ENCODE results near the gene MYH16.
"Not testable (repeated sequence)": the region's sequence is repeated elsewhere in the genome, so short reads cannot be mapped to it uniquely, and the experiment has no call there.

The MYH16 gene

GRCh38 chr7:99272476-99273045 is at the start of gene MYH16:
TSS of gene MYH16 (plus strand) at chr7:99272839.
- CTCF ChIA-PET, result interaction anchor here (0.7 kb wide), 1 partner anchor 48 kb away, joined by 3 read pairs; no protein-coding TSS in a partner anchor
- DNase-seq (ENCODE audit: low spot score), result peak; percentile 21
- no peak for TF ChIP-seq CTCF (conservative IDR thresholded peaks at IDR 0.05; ENCODE audit: low read depth)
- POLR2A ChIA-PET (ENCODE audit: low non-redundant PET), result interaction anchor here (0.7 kb wide), 1 partner anchor 20 kb away, joined by 4 read pairs; no protein-coding TSS in a partner anchor
- H3K27ac ChIP-seq, result peak within 1 kb of the TSS; percentile 95

- DNase-seq (ENCODE audit: low spot score), result peak; percentile 94
- CTCF ChIA-PET, result interaction anchor here (0.6 kb wide), 1 partner anchor 48 kb away, joined by 3 read pairs; no protein-coding TSS in a partner anchor
- H3K27ac ChIP-seq, result peak overlapping the region; percentile 85
- POLR2A ChIA-PET (ENCODE audit: low non-redundant PET), result not testable (repeated sequence)
These were observed 48.3 kb upstream of the MYH16 start for GRCh38 chr7:99224263-99224898.

- POLR2A ChIA-PET (ENCODE audit: low non-redundant PET), result no interaction called here
- DNase-seq (ENCODE audit: low spot score), result no peak
- CTCF ChIA-PET, result interaction anchor here (0.6 kb wide), 1 partner anchor 47 kb away, joined by 3 read pairs; no protein-coding TSS in a partner anchor
- no peak for TF ChIP-seq CTCF (conservative IDR thresholded peaks at IDR 0.05; ENCODE audit: low read depth)
- H3K27ac ChIP-seq, result peak overlapping the region; percentile 85
These were observed 47.8 kb upstream of the MYH16 start for GRCh38 chr7:99224899-99225265.

GRCh38 chr7:99229234-99229633 is 43.4 kb upstream of the MYH16 start:
- H3K27ac ChIP-seq, result 0 out of 2 replicates have a peak overlapping the region, but pooled peaks have one; percentile 9
- ChIA-PET CTCF (no interaction called here), POLR2A (ENCODE audit: low non-redundant PET) (no interaction called here)
- no peak for TF ChIP-seq CTCF (conservative IDR thresholded peaks at IDR 0.05; ENCODE audit: low read depth)
- no peak for DNase-seq (ENCODE audit: low spot score)

- CTCF ChIA-PET, result interaction anchor here (0.6 to 0.7 kb wide), 2 partner anchors 42 to 78 kb away, joined by 3 to 5 read pairs; no protein-coding TSS in a partner anchor
These were observed 40.4 kb upstream of the MYH16 start for GRCh38 chr7:99232082-99232770.

GRCh38 chr7:99232955-99233354 is 39.7 kb upstream of the MYH16 start:
- DNase-seq (ENCODE audit: low spot score); H3K27ac ChIP-seq; POLR2A ChIA-PET (ENCODE audit: low non-redundant PET): not testable (repeated sequence)
- CTCF ChIA-PET, result interaction anchor here (0.6 kb wide), 1 partner anchor 41 kb away, joined by 3 read pairs; no protein-coding TSS in a partner anchor

More at GRCh38 chr7:99232082-99232770, 40.4 kb upstream of the MYH16 start:
- POLR2A ChIA-PET (ENCODE audit: low non-redundant PET), result no interaction called here
- no peak overlapping the region for H3K27ac ChIP-seq
- no peak for TF ChIP-seq CTCF (conservative IDR thresholded peaks at IDR 0.05; ENCODE audit: low read depth)
- no peak for DNase-seq (ENCODE audit: low spot score)

- DNase-seq (ENCODE audit: low spot score), result no peak
- CTCF ChIA-PET, result interaction anchor here (0.6 kb wide), 1 partner anchor 86 kb away, joined by 3 read pairs; no protein-coding TSS in a partner anchor
- POLR2A ChIA-PET (ENCODE audit: low non-redundant PET), result no interaction called here
- no peak overlapping the region for H3K27ac ChIP-seq
- TF ChIP-seq CTCF (conservative IDR thresholded peaks at IDR 0.05; ENCODE audit: low read depth), result no peak
These were observed 38.5 kb upstream of the MYH16 start for GRCh38 chr7:99234185-99234584.

All from RWPE1 (cell line).